T-cell (primary cell): ENCODE measurements around the gene GCK. TPM values are rescaled to one million over a fixed set of nuclear protein-coding genes. Genes with fewer than 3 reads are reported as not detected.
"Not testable (repeated sequence)": the region's sequence is repeated elsewhere in the genome, so short reads cannot be mapped to it uniquely, and the experiment has no call there.

Experiments used
- ATAC-seq, 4 experiments: fragments of 200-7000 bp in 3 of 4; fragments of 150-1000 bp in 1 of 4; cut with Tn5 transposase; replicated peaks in 1 of 4; 1 replicate in 3 of 4; 2 replicates in 1 of 4; pipeline ENCODE4 v1.10.0; 2021; ENCODE audit warnings: moderate library complexity in 3 of 4, mild to moderate bottlenecking in 2 of 4, moderate number of reproducible peaks in 1 of 4
- CTCF ChIA-PET, 2 donors: fragments of 300-600 bp; sonication (Branson Sonifier 250); formaldehyde crosslinking; loops; one replicate each; lab custom pipeline; 2022; ENCODE audit warnings: antibody characterized with exemption in 2 of 2; lab: Charles Lee
- POLR2A ChIA-PET, 2 donors: fragments of 300-600 bp; sonication (Branson Sonifier 250); formaldehyde crosslinking; loops; one replicate each; lab custom pipeline; 2022; ENCODE audit warnings: antibody characterized with exemption in 2 of 2; lab: Charles Lee
- DNase-seq, 35 experiments: peaks; one replicate each; pipeline versions ENCODE4 v3.0.0 to v3.0.0-alpha.2; 2013 to 2023
- H3K27ac ChIP-seq: one replicate; pipeline ENCODE4 v1.5.1; 2013; ENCODE audit warnings: low read length
- H3K27me3 ChIP-seq, 2 experiments: replicated peaks in 1 of 2; 1 replicate in 1 of 2; 2 replicates in 1 of 2; pipeline versions ENCODE4 v1.6.1 to v1.7.0; 2013; ENCODE audit warnings: low read length in 1 of 2, mixed read lengths in 1 of 2; ENCODE audit not compliant: control insufficient read depth in 2 of 2, insufficient read depth in 2 of 2; ENCODE audit errors: extremely low read depth in 1 of 2
- H3K36me3 ChIP-seq, 2 donors: 1 replicate in 1 of 2; 2 replicates in 1 of 2; pipeline versions ENCODE4 v1.6.1 to v1.7.0; 2013; ENCODE audit warnings: low read length in 1 of 2; ENCODE audit not compliant: control insufficient read depth in 2 of 2, insufficient read depth in 1 of 2; ENCODE audit errors: extremely low read depth in 1 of 2
- H3K4me1 ChIP-seq, 2 experiments: 1 replicate in 1 of 2; 2 replicates in 1 of 2; pipeline versions ENCODE4 v1.6.1 to v1.7.0; 2013; ENCODE audit warnings: low read length in 2 of 2, mixed read lengths in 1 of 2; ENCODE audit not compliant: insufficient read depth in 2 of 2, control insufficient read depth in 1 of 2; ENCODE audit errors: extremely low read depth in 1 of 2
- H3K4me3 ChIP-seq, 2 donors: 1 replicate in 1 of 2; 2 replicates in 1 of 2; pipeline versions ENCODE4 v1.5.1 to v1.7.0; 2013; ENCODE audit warnings: mild to moderate bottlenecking in 2 of 2, low read length in 1 of 2, moderate library complexity in 1 of 2; ENCODE audit not compliant: control insufficient read depth in 1 of 2; ENCODE audit errors: extremely low read depth in 1 of 2
- H3K9me3 ChIP-seq: 2 replicates; pipeline ENCODE4 v1.7.0; 2013
- H3K27ac Mint-ChIP-seq, 2 donors: one replicate each; pipeline ENCODE4 v1.8.0; 2020 to 2021; ENCODE audit warnings: mild to moderate bottlenecking in 2 of 2, mixed read lengths in 2 of 2
- H3K27me3 Mint-ChIP-seq, 2 donors: one replicate each; pipeline ENCODE4 v1.8.0; 2021 to 2022; ENCODE audit warnings: mixed read lengths in 2 of 2
- H3K36me3 Mint-ChIP-seq: one replicate; pipeline ENCODE4 v1.8.0; 2021; ENCODE audit warnings: mixed read lengths
- H3K4me1 Mint-ChIP-seq, 3 donors: one replicate each; pipeline ENCODE4 v1.8.0; 2020 to 2022; ENCODE audit warnings: mixed read lengths in 3 of 3, mild to moderate bottlenecking in 1 of 3
- H3K4me3 Mint-ChIP-seq, 3 donors: one replicate each; pipeline ENCODE4 v1.8.0; 2020 to 2022; ENCODE audit warnings: mild to moderate bottlenecking in 3 of 3, mixed read lengths in 3 of 3, moderate library complexity in 3 of 3
- H3K9me3 Mint-ChIP-seq, 3 donors: one replicate each; pipeline ENCODE4 v1.8.0; 2020 to 2022; ENCODE audit warnings: mixed read lengths in 3 of 3
- WGBS: methylation state at CpG from one replicate; pipeline ENCODE4 v1.1.5; 2013; ENCODE audit warnings: missing lambda C conversion rate; ENCODE audit not compliant: insufficient coverage; 5-methylcytosine and 5-hydroxymethylcytosine counted together
- total RNA-seq, 35 experiments: library from RNA in 6 of 35; stranded (reverse) in 6 of 35; fragments of 120-200 nt in 1 of 35; gene quantifications; one replicate each; pipeline versions ENCODE4 v1.2.1 to v1.2.4 and lab custom pipeline; 2013 to 2026

The GCK gene
- total RNA-seq, 5 donors from 2014 or later (not counting 1 experiment from before 2014, with no cell fraction given) = 0.28 to 0.82 (median 0.43) TPM; not detected in 1

DNA sequence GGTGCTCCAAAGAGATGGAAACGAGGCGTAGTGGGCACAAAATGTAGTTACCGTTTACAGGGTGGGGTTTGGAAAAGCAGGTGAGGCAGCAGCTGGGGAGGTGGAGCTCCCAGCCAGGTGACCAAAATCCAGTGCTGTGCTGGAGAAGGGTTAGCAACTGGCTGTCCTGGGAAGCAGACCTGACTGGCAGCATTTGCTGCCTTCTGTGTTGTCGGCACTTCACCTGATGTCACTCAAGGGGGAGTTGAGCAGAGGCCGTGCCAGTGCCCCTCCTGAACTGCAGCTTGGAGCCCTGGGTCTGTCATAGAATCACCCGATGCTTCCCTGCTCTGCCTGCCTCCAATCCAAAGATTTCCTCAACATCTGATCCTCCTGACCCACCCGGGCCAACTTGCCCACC, 12.8 kb downstream of the GCK start:
- no peak overlapping the region for H3K4me3 ChIP-seq
- CTCF ChIA-PET = no interaction called here
- WGBS = 80% methylated on average over 5 of the region's 7 CpGs
- DNase-seq = no peak
- POLR2A ChIA-PET = no interaction called here
- no peaks in the 10 kb centered on the region for H3K9me3 ChIP-seq
- no peaks in the 10 kb centered on the region for H3K4me1 ChIP-seq
- no peaks in the 10 kb centered on the region for H3K36me3 ChIP-seq
- no peaks in the 10 kb centered on the region for H3K4me1 Mint-ChIP-seq
- H3K27ac ChIP-seq = no peak overlapping the region
- ATAC-seq = no peak
- H3K36me3 Mint-ChIP-seq = no peaks in the 10 kb centered on the region
- peaks cover 0 to 5% (median 0%) of the 10 kb centered on the region in 3 donors for H3K9me3 Mint-ChIP-seq
- H3K27me3 ChIP-seq = peaks cover 0 to 36% of the 10 kb centered on the region in 2 experiments
- no peak overlapping the region for H3K4me3 Mint-ChIP-seq
- H3K27ac Mint-ChIP-seq = no peak overlapping the region
- H3K27me3 Mint-ChIP-seq = peaks cover 20 to 34% of the 10 kb centered on the region in 2 donors

DNA sequence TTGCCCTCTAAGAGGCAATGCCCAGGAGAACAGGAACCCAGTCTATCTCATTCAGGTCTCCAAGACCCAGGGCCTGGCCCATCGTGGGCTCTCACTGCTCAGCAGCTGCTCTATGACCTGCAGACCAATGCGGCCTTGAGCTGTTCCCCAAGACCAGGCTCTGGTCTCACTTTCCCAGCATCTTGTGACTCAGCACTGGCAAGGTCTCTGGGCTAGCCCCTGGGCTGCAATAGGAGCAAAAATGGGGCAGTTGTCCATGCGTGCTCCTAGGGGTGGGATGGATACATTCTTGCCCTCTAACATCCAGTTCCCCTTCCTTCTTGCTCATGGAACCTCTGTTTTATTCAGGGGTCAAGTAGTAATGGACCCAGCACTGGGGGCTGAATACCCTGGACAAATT, 13.5 kb downstream of the GCK start:
- Histone ChIP-seq H3K36me3 (no peaks in the 10 kb centered on the region), H3K9me3 (no peaks in the 10 kb centered on the region), H3K4me1 (no peaks in the 10 kb centered on the region), H3K4me3 (no peak overlapping the region), H3K27ac (no peak overlapping the region), H3K27me3 (peaks cover 0 to 36% of the 10 kb centered on the region in 2 experiments)
- H3K27ac Mint-ChIP-seq = no peak overlapping the region
- no peak overlapping the region for H3K4me3 Mint-ChIP-seq
- H3K36me3 Mint-ChIP-seq = no peaks in the 10 kb centered on the region
- ATAC-seq = no peak
- ChIA-PET POLR2A (no interaction called here), CTCF (no interaction called here)
- no peak for DNase-seq
- 60% methylated on average over 2 of the region's 3 CpGs for WGBS
- peaks cover 20 to 35% of the 10 kb centered on the region in 2 donors for H3K27me3 Mint-ChIP-seq
- H3K9me3 Mint-ChIP-seq = peaks cover 0 to 5% (median 0%) of the 10 kb centered on the region in 3 donors
- H3K4me1 Mint-ChIP-seq = no peaks in the 10 kb centered on the region

DNA sequence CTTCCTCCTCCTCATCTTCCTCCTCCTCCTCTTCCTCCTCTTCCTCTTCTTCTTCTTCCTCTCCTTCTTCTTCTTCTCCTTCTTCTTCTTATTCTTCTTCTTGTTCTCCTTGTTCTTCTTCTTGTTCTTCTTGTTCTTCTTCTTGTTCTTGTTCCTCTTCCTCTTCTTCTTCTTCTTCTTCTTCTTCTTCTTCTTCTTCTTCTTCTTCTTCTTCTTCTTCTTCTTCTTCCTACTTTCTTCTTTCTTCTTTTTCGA, 14.6 kb downstream of the GCK start:
- WGBS = 40% methylated on average over 1 of the region's 1 CpG
- H3K4me3 Mint-ChIP-seq = not testable (repeated sequence)
- H3K27me3 Mint-ChIP-seq = peaks cover 20 to 35% of the 10 kb centered on the region in 2 donors

DNA sequence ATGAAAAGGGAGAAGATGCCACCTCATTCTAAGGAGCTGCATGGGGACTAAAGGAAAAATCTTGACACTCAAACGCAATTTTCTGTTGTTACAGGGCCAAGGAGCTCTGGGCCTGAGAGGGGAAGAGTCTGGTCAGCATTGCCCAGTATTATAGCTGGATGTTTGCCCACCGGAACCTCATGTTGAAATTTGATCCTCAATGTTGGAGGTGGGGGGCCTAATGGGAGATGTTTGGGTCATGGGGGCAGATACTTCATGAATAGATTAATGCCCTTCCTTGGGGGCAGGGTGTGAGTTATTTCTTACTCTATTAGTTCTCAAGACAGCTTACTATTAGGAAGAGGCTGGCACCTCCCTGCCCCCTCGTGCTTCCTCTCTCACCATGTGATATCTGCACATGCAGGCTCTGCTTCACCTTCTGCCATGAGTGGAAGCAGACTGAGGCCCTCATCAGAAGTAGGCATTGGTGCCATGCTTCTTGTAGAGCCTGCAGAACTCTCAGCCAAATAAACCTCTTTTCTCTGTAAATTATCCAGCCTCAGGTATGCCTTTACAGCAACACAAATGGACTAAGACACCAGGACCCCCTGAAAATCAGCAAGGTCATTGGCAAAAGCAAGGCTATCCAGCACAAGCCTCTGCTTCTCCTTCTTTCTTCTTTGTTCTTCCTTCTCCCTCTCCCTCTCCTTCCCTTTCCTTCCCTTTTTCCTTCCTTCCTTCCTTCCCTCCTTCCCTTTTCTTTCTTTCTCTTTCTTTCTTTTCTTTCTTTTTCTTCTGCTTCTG, 15.1 kb downstream of the GCK start:
- no peak for DNase-seq
- H3K36me3 Mint-ChIP-seq = no peaks in the 10 kb centered on the region
- Histone ChIP-seq H3K4me3 (no peak overlapping the region), H3K36me3 (no peaks in the 10 kb centered on the region), H3K27me3 (peaks cover 0 to 32% of the 10 kb centered on the region in 2 experiments), H3K4me1 (no peaks in the 10 kb centered on the region), H3K27ac (no peak overlapping the region), H3K9me3 (no peaks in the 10 kb centered on the region)
- no peak for ATAC-seq
- no peaks in the 10 kb centered on the region for H3K4me1 Mint-ChIP-seq
- ChIA-PET POLR2A (no interaction called here), CTCF (no interaction called here)
- WGBS = 39% methylated on average over 2 of the region's 3 CpGs
- H3K27me3 Mint-ChIP-seq = peaks cover 16 to 31% of the 10 kb centered on the region in 2 donors
- H3K27ac Mint-ChIP-seq = no peak overlapping the region
- no peak overlapping the region for H3K4me3 Mint-ChIP-seq
- peaks cover 0 to 5% (median 0%) of the 10 kb centered on the region in 3 donors for H3K9me3 Mint-ChIP-seq

More for the DNA sequence above, 14.6 kb downstream of the GCK start:
- H3K4me3 ChIP-seq, DNase-seq, CTCF ChIA-PET, H3K4me1 ChIP-seq, H3K27ac Mint-ChIP-seq, H3K36me3 ChIP-seq, H3K36me3 Mint-ChIP-seq, H3K9me3 ChIP-seq, H3K4me1 Mint-ChIP-seq, H3K9me3 Mint-ChIP-seq, H3K27ac ChIP-seq, ATAC-seq, POLR2A ChIA-PET: not testable (repeated sequence)
- peaks cover 0 to 32% of the 10 kb centered on the region in 2 experiments for H3K27me3 ChIP-seq

DNA sequence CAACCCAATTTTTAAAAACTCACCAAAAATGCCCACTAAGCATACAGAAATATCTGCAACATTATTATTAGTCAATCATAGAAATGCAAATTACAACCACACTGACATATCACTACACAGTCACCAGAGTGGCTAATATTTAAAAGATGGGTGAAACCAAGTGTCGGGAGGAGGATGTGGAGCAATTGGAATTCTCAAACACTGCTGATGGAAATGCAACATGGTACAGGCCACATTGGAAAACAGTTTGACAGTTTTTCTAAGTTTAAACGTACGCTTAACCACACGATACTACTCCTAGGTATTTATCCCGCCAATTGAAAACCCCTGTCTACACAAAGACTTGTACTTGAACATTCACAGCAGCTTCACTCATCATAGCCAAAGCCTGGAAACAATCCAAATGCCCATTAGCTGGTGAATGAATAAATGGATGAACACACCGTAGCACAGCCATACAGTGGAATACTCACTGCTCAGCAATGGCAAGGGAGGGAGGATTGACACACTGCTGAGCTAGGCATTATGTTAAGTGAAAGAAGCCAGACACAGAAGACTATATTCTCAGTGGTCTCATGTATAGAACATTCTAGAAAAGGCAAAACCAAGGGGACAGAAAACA, 16.3 kb downstream of the GCK start:
- H3K36me3 Mint-ChIP-seq = no peaks in the 10 kb centered on the region
- ChIA-PET CTCF (no interaction called here), POLR2A (no interaction called here)
- peaks cover 0 to 2% (median under 1%) of the 10 kb centered on the region in 3 donors for H3K4me1 Mint-ChIP-seq
- no peak for DNase-seq
- H3K9me3 Mint-ChIP-seq = peaks cover 0 to 5% (median 0%) of the 10 kb centered on the region in 3 donors
- peaks cover 15 to 25% of the 10 kb centered on the region in 2 donors for H3K27me3 Mint-ChIP-seq
- H3K4me1 ChIP-seq = no peaks in the 10 kb centered on the region
- H3K36me3 ChIP-seq = no peaks in the 10 kb centered on the region
- no peak for ATAC-seq
- no peak overlapping the region for H3K27ac Mint-ChIP-seq
- no peaks in the 10 kb centered on the region for H3K9me3 ChIP-seq
- no peak overlapping the region for H3K4me3 ChIP-seq
- H3K27me3 ChIP-seq = peaks cover 0 to 29% of the 10 kb centered on the region in 2 experiments
- WGBS = 100% methylated on average over 2 of the region's 6 CpGs
- H3K4me3 Mint-ChIP-seq = no peak overlapping the region
- no peak overlapping the region for H3K27ac ChIP-seq

DNA sequence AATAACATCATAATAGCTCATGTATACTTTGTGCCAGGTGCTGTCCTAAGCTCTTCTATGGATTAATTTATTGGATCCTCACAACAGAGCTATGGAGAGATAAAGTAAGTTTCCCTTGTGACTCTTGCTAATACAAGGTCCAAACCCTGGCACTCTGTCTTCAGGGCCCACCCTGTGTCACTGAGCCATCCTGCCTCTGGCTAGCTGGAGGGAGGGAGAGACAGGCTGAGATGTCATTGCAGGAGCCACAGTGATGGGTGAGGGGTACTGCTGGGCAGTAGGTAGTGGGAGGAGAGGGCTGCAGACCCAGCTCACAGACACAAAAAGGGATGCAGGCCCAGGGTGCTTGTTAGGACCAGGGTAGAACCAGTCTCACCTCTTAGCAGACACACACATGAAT, 16.9 kb downstream of the GCK start:
- H3K27me3 ChIP-seq = peaks cover 0 to 23% of the 10 kb centered on the region in 2 experiments
- CTCF ChIA-PET = no interaction called here
- no peaks in the 10 kb centered on the region for H3K36me3 Mint-ChIP-seq
- no peak overlapping the region for H3K4me3 ChIP-seq
- POLR2A ChIA-PET = interaction anchor here in 1 of 2 donors (0.7 kb wide), 1 partner anchor 822 kb away, joined by 6 read pairs; no protein-coding TSS in a partner anchor
- no peak overlapping the region for H3K27ac Mint-ChIP-seq
- H3K4me1 Mint-ChIP-seq = peaks cover 0 to 6% (median 4%) of the 10 kb centered on the region in 3 donors
- ATAC-seq (no peak), DNase-seq (no peak)
- no peaks in the 10 kb centered on the region for H3K36me3 ChIP-seq
- no peaks in the 10 kb centered on the region for H3K9me3 ChIP-seq
- peaks cover 0 to 5% (median 0%) of the 10 kb centered on the region in 3 donors for H3K9me3 Mint-ChIP-seq
- no peaks in the 10 kb centered on the region for H3K4me1 ChIP-seq
- H3K4me3 Mint-ChIP-seq = no peak overlapping the region
- H3K27ac ChIP-seq = no peak overlapping the region
- H3K27me3 Mint-ChIP-seq = peaks cover 15 to 22% of the 10 kb centered on the region in 2 donors
